ENCODE data around the gene AMOTL1.
"Not testable (repeated sequence)": the region's sequence is repeated elsewhere in the genome, so short reads cannot be mapped to it uniquely, and the experiment has no call there.

Gene AMOTL1

DNA sequence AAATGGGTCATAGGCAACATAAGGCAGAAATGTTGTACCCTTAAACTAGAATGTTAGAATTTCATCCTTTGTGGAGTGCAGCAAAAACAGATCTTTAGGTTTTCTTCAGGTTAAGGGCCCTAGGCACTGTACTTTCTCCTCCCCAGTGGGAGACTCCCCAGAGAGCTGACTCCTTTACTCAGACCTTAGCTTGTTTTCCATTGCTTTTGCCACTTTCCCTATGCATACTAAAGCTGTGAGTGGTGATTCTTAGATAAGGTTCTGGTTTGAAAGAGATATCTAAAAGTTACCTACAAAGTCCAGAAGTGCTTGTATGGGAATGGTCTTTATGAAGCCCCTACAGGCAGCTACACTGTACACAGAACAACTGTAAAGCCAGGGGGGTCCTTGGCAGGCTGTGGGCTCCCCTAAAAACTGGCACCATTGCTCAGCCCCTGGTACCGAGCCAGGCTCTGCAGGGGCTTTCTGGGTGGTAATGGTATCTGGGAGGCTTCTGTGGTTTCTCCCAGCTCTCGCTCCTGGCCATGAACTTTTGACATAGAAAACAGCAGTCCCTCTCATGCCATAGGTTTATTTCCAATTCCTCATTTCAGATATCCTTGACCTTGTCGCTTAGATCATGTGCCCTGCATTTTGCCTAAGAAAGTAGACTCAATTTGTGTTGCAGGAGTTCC, 23.2 kb downstream of the AMOTL1 start:
- DNase-seq (ENCODE audit: low read depth in 1 of 2, low spot score in 1 of 2): no peak

GRCh38 chr11:94791942-94792341, 23.8 kb downstream of the AMOTL1 start:
- DNase-seq (ENCODE audit: low read depth in 1 of 2, low spot score in 1 of 2): not testable (repeated sequence)

DNA sequence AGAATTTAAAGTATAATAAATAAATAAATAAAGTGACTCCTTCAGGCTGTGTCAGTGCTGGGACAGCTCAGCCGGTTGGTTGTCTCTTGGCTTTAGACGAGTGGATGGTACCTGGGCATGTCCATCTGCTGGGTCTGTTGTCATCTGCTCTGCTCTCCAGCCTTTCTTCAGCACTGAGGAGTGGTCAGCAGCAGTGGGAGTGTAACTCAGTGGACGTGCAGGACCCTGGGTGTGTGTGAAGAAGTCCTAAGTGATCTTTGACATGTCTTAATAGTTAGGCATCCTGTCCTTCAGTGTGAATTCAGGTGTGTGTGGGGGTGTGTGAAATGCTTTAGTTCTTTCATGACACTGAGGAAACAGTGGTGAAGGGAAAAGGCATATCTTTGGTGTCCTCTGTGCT, 24.3 kb downstream of the AMOTL1 start:
- DNase-seq (ENCODE audit: low read depth in 1 of 2, low spot score in 1 of 2): no peak

DNA sequence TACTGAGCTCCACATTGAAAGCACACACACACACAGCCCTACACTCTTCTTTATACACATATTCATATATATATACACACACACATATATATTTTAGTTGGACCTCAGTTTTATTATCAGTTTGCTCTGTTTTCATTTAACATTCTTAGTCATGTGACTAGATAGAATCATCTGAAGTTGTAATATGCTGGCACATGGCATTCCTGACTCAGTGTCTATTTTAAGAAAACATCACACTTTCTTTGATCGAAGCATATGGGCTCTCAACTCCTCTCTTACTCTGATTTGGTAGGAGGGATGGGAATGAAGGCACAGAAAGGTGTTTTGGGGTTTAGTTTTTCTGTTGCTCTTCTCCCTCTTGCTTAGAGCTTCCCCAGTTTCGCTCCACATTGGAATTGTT, 24.8 kb downstream of the AMOTL1 start:
- DNase-seq (ENCODE audit: low read depth in 1 of 2, low spot score in 1 of 2): no peak

DNA sequence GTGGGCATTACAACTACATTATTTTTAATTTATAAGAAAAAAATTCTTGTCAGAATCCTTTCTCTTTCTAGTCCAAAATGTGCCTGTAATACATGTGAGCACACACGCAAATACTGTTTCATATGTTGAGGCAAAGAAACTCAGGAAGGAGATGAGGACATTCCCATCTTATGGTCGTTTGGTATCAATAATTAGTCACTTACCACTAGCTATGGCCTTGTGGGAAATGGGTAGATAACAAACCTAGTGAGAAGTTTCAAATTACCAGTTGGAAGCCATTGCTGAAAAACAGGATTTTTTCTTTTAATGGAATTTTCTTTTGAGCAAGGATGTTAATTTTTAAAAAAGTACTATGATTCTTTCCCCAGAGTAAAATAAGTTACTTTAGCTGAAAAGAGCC, 25.7 kb downstream of the AMOTL1 start:
- DNase-seq (ENCODE audit: low read depth in 1 of 2, low spot score in 1 of 2): no peak

DNA sequence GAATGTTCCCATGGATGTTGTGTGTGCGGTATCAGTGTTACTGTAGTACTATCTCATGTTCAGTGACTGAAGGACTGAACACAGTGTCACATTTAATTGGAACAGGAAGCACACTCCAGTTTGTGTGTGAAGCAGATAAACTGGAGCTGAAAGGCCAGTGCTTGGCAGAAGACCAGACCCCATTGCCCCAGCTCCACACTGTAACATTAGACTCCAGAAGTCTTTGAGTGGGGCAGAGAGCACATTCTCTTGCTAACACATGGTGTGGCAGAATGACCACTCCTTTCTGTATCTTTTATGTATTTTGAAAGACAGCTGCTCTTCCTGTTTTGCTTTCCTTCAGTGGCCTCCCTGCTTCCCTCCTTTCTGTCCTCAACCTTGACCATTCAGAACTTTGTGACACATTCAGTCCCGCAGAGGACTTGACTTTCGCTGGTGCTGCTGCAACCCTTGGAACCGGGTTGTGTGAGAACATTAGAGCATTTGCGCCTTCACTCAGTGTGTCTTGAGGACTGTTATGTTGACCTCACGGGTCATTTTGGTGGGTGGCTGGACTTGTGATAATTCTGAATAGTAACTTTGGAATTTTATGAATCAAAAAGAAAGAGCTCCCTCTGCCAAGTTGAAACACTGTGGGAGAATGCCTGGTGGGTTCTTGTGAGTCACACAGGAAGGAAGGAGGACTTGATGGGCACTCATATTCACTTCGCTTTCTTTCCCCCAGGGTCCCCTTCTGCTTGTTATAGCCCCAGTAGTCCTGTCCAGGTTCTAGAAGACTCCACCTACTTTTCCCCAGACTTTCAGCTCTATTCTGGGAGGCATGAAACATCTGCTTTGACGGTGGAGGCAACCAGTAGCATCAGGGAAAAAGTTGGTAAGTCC, 26.4 kb downstream of the AMOTL1 start:
- DNase-seq (ENCODE audit: low read depth in 1 of 2, low spot score in 1 of 2): no peak

GRCh38 chr11:94795476-94796189, 27.5 kb downstream of the AMOTL1 start:
- no peak for DNase-seq (ENCODE audit: low read depth in 1 of 2, low spot score in 1 of 2)

DNA sequence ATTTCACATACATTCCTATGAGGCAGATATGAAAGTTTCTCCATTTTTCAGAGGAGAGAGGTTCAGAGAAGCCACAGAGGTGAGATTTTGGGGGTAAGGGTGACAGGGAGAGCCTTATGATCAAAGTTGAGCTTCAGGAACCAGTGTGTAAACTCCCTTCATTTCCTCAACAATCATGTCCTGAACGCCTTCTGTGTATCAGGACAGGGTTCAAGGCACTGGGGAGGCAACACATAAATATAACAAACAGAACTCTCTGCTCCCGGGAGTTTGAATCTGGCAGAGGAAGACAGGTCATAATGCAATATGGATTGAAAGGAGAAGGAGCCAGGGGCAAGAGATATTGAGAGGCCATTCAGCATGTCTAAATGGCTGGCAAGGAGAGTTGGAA, 28.0 kb downstream of the AMOTL1 start:
- no peak for DNase-seq (ENCODE audit: low read depth in 1 of 2, low spot score in 1 of 2)

DNA sequence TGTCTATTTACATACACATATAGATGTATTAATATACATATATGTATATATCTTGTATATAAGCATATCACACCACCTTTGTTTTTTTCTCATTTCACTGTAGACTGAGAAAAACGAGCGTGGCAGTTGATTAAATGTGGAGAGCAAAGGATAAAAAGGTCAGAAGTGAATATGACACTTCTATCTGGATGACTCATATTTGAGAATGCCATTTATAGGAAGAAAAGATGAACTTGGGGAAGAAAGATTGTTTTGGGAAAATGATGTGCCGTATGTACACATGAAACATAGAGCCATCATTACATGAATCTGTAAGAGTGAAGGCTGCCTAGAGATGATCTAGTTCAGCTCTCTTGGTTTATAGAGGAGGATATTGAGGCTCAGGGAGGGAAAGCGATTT, 28.7 kb downstream of the AMOTL1 start:
- DNase-seq (ENCODE audit: low read depth in 1 of 2, low spot score in 1 of 2): no peak

DNA sequence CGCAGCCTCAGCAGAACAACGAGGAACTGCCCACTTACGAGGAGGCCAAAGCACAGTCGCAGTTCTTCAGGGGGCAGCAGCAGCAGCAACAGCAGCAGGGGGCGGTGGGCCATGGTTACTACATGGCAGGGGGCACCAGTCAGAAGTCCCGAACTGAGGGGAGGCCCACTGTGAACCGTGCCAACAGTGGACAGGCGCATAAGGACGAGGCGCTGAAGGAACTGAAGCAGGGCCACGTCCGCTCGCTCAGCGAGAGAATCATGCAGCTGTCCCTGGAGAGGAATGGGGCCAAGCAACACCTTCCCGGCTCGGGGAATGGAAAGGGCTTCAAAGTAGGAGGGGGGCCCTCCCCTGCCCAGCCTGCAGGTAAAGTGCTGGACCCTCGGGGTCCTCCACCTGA, 31.6 kb downstream of the AMOTL1 start:
- no peak for DNase-seq (ENCODE audit: low read depth in 1 of 2, low spot score in 1 of 2)

DNA sequence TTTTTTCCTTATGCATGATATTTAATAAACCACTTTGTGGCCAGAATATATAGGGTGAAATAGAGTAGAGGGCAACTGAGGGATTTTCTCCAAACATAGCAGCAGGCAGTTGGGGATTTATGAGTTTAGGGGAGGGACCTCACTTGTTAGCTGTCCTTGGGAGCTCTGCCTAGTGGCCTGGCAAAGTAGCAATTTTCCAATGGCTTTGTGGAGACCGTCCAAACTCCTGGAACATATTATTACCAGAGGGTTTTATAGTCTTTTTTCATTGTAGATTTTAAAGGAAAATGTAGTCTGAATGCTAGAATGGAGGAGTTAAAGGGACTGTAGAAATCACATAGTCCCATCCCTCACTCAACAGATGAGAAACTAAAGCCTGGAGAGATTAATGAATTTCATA, 32.3 kb downstream of the AMOTL1 start:
- no peak for DNase-seq (ENCODE audit: low read depth in 1 of 2, low spot score in 1 of 2)

GRCh38 chr11:94801866-94802460, 33.8 kb downstream of the AMOTL1 start:
- no peak for DNase-seq (ENCODE audit: low read depth in 1 of 2, low spot score in 1 of 2)

DNA sequence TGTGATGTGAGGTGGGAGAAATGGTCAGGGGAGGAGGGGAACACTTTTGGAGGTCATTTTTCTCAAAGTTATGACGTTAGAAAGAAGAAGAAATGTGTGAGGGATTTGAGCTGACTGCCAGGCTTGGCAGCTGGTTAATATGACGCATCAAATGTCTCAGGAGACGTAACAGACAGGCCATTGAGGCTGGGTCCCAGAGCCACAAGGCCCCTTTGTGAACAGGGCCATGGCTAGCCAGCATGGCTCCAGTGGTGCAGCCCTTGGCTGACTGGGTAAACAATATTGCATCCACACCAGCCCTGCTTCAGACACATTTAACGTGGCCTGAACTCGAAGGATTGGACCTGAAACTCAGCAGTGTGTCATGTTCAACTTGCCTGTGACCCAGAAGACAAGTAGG, 34.3 kb downstream of the AMOTL1 start:
- no peak for DNase-seq (ENCODE audit: low read depth in 1 of 2, low spot score in 1 of 2)

GRCh38 chr11:94803491-94803890, 35.3 kb downstream of the AMOTL1 start:
- no peak for DNase-seq (ENCODE audit: low read depth in 1 of 2, low spot score in 1 of 2)

DNA sequence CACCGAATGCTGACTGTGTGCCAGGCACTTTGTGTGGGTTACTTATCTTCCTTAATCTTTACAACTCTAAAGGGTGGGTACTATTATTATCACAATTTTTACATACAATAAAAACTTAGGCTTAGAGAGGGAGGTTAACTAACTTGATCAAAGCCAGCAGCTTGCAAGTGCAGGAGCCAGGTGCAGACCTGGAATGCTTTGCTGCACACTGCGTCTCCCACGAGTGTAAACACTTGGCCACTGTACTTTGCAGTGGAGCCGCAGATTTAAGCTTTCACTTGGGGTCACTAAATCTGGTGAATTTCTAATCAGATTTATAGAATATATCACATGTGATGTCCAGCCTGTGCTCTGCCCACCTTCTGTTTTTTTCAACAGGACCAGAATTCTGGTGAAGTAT, 36.7 kb downstream of the AMOTL1 start:
- no peak for DNase-seq (ENCODE audit: low read depth in 1 of 2, low spot score in 1 of 2)

DNA sequence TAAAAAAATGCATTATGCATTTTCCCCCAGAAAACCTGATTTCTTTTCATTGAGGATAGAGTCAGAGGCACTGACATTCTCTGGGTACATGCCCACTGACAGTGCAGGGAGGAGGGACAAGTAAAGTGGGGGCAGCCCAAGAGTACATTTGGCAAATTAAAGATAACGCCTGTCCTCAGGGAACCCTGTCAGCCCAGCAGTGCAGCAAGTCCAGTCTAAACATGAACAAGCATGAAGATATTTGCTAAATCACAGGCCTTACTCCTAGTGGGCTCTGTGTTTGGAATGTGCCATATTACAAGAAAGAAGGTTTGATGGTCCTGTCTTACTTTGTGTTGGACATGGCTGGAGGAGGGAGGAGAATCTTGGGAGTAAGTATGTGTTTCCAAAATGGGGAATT, 37.9 kb downstream of the AMOTL1 start:
- DNase-seq (ENCODE audit: low read depth in 1 of 2, low spot score in 1 of 2): no peak

GRCh38 chr11:94806419-94806818, 38.3 kb downstream of the AMOTL1 start:
- DNase-seq (ENCODE audit: low read depth in 1 of 2, low spot score in 1 of 2): no peak

GRCh38 chr11:94809251-94809650, 41.1 kb downstream of the AMOTL1 start:
- no peak for DNase-seq (ENCODE audit: low read depth in 1 of 2, low spot score in 1 of 2)

DNA sequence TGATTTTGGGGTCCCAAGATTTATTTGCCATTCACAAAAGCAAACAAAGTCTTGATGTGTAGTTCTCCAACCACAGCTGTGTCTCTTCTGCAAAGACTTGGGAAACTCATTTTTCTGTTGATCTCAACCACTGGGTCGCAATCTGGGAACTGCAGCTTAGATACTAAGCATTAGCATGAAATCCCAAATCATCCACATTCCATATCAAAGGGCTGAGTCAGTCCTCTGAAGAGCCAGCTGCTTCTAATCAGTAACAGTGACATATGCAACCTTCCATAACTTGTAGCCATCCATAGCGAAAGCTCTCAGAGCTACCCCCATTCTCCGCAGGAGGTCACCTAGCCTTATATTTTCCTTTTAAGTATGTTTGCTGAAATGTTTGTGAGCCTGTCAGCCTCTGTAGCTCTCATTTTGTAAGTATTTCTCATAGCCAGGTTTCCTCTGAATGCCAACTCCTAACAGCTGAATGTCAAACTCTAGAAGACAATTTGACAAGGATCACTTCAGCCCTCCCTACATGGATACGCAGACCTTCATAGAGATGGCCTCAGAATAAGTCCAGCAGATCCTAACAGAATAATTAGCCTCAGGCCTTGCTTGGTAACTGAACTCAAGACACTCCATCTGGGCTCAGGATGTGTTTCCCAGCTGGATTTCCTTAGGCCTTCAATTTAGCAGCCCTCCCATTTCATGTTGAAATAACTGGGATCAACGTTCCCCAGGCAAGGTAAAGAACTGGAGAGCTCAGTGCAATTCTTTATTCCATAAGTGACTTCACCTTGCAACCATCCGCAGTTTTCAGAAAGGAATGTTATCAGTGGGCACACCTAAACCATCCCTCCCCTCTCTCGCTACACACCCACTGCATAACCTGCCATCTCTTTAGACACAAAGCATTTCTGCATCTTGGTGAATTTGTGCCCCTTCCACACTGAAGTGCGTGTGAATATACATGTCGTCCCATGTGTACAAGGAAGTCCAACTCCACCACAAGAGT, 44.9 kb downstream of the AMOTL1 start:
- DNase-seq (ENCODE audit: low read depth in 1 of 2, low spot score in 1 of 2): not testable (repeated sequence)

DNA sequence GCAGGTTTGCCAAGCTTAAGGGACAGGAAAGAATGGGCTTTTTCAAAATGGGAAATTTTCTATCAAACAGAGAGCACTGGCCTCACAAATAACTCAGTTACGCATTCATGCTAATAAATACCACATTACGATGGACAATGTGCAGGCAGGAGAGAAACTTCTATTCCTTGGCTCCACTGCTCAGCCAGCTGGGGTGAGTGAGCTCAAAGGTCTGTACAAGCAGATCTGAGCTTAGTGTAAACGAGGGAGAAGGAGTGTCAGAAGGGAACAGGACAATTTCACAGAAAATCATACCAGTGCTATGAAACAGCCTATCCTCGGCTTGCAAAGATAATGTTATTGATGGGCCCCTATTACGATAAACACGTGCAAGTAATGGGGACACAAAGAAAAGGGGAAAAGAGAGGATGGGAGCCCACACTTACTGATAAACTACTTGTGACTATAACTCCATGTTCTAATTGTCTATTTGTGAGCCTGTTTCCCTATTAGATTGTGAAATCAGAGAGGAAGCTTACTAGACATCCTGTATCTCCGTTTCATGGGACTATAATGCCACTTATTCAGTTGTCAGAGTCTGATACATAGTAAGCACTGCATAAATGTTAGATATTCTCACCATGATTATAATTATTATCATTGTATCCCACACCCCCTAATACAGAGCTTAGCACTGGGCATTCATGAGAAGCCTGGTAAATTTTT, 46.3 kb downstream of the AMOTL1 start:
- no peak for DNase-seq (ENCODE audit: low read depth in 1 of 2, low spot score in 1 of 2)

Measured in stimulated activated CD4-positive, alpha-beta T cell treated with anti-CD3 and anti-CD28 coated beads, Interleukin-15, amount 100 ng/mL, for 1 hour (primary cell).